HCT116 (cell line): ENCODE results near the gene EPS15.

Experiments
- CBX3 ChIP-seq: IDR thresholded peaks from 2 replicates; pipeline ENCODE4 v1.6.1; 2012; ENCODE audit warnings: low read depth
- ELF1 ChIP-seq: IDR thresholded peaks from 2 replicates; pipeline ENCODE4 v1.6.1; 2012; ENCODE audit warnings: low read depth, borderline replicate concordance
- EZH2 ChIP-seq: fragments of 200-600 bp; sonication (generic); IDR thresholded peaks from 2 replicates; pipeline ENCODE4 v1.6.1; 2017; ENCODE audit warnings: antibody characterized with exemption, mixed run types
- FOSL1 ChIP-seq: IDR thresholded peaks from 2 replicates; pipeline ENCODE4 v1.6.1; 2012; ENCODE audit warnings: low read depth
- JUND ChIP-seq: IDR thresholded peaks from 2 replicates; pipeline ENCODE4 v1.6.1; 2012
- POLR2A ChIP-seq: IDR thresholded peaks from 2 replicates; pipeline ENCODE4 v1.7.0; 2011; ENCODE audit warnings: borderline replicate concordance; ENCODE audit not compliant: insufficient read depth, insufficient read length; ENCODE audit errors: extremely low read depth
- POLR2AphosphoS5 ChIP-seq: IDR thresholded peaks from 2 replicates; pipeline ENCODE4 v1.6.1; 2011; ENCODE audit warnings: mild to moderate bottlenecking, low read depth, low read length, moderate library complexity
- SP1 ChIP-seq: IDR thresholded peaks from 2 replicates; pipeline ENCODE4 v1.6.1; 2012; ENCODE audit warnings: low read depth
- TCF7L2 ChIP-seq: IDR thresholded peaks from 2 replicates; pipeline ENCODE4 v1.7.0; 2011; ENCODE audit warnings: borderline replicate concordance, inconsistent platforms; ENCODE audit not compliant: insufficient read depth, insufficient read length; ENCODE audit errors: extremely low read depth
- TF ChIP-seq, protein P1 (sequence below), 3 experiments: fragments of 200-600 bp in 1 of 3; sonication (generic) in 1 of 3; IDR thresholded peaks in 2 of 3; conservative IDR thresholded peaks in 1 of 3; 2 replicates each; pipeline ENCODE4 v1.5.1; 2012 to 2017; ENCODE audit warnings: low read depth in 2 of 3, low read length in 2 of 3, antibody characterized with exemption in 1 of 3, borderline replicate concordance in 1 of 3, control low read depth in 1 of 3, mild to moderate bottlenecking in 1 of 3, mixed read lengths in 1 of 3, mixed run types in 1 of 3, moderate library complexity in 1 of 3; ENCODE audit not compliant: insufficient read depth in 1 of 3
- TF ChIP-seq, protein P2 (sequence below): IDR thresholded peaks from 2 replicates; pipeline ENCODE4 v1.6.1; 2012; ENCODE audit warnings: low read depth
- TF ChIP-seq, protein P3 (sequence below): IDR thresholded peaks from 2 replicates; pipeline ENCODE4 v1.6.1; 2012

DNA sequence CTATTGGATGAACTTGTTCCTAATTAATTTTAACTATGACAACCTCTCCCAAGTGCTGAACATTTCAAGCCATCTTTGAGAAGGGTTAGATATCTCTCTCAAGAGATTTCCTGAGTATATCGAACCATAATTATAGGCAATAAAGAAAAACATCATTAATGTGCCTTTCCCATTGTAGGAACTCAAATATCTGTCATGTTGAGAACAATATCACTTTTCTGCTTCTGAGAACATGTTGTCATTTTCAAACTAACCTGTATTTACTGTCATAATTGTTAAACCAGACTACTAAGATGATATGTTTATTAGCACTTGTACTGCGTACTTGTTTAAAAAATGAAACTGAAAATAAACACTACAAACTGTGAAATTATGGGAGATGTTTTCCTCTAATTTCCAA is 4.3 kb downstream of the EPS15 start:
- TF ChIP-seq, protein P1, sequence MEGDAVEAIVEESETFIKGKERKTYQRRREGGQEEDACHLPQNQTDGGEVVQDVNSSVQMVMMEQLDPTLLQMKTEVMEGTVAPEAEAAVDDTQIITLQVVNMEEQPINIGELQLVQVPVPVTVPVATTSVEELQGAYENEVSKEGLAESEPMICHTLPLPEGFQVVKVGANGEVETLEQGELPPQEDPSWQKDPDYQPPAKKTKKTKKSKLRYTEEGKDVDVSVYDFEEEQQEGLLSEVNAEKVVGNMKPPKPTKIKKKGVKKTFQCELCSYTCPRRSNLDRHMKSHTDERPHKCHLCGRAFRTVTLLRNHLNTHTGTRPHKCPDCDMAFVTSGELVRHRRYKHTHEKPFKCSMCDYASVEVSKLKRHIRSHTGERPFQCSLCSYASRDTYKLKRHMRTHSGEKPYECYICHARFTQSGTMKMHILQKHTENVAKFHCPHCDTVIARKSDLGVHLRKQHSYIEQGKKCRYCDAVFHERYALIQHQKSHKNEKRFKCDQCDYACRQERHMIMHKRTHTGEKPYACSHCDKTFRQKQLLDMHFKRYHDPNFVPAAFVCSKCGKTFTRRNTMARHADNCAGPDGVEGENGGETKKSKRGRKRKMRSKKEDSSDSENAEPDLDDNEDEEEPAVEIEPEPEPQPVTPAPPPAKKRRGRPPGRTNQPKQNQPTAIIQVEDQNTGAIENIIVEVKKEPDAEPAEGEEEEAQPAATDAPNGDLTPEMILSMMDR (IDR thresholded peaks at IDR 0.05 in 2 of 3, conservative IDR thresholded peaks at IDR 0.05 in 1 of 3; ENCODE audit: borderline replicate concordance in 1 of 3, insufficient read depth in 1 of 3, low read depth in 2 of 3, low read length in 2 of 3) = no peak
- no peak for TF ChIP-seq JUND
- TF ChIP-seq, protein P2, sequence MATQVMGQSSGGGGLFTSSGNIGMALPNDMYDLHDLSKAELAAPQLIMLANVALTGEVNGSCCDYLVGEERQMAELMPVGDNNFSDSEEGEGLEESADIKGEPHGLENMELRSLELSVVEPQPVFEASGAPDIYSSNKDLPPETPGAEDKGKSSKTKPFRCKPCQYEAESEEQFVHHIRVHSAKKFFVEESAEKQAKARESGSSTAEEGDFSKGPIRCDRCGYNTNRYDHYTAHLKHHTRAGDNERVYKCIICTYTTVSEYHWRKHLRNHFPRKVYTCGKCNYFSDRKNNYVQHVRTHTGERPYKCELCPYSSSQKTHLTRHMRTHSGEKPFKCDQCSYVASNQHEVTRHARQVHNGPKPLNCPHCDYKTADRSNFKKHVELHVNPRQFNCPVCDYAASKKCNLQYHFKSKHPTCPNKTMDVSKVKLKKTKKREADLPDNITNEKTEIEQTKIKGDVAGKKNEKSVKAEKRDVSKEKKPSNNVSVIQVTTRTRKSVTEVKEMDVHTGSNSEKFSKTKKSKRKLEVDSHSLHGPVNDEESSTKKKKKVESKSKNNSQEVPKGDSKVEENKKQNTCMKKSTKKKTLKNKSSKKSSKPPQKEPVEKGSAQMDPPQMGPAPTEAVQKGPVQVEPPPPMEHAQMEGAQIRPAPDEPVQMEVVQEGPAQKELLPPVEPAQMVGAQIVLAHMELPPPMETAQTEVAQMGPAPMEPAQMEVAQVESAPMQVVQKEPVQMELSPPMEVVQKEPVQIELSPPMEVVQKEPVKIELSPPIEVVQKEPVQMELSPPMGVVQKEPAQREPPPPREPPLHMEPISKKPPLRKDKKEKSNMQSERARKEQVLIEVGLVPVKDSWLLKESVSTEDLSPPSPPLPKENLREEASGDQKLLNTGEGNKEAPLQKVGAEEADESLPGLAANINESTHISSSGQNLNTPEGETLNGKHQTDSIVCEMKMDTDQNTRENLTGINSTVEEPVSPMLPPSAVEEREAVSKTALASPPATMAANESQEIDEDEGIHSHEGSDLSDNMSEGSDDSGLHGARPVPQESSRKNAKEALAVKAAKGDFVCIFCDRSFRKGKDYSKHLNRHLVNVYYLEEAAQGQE = no peak
- no peak for TF ChIP-seq FOSL1
- no peak for TF ChIP-seq POLR2A
- TF ChIP-seq, protein P3, sequence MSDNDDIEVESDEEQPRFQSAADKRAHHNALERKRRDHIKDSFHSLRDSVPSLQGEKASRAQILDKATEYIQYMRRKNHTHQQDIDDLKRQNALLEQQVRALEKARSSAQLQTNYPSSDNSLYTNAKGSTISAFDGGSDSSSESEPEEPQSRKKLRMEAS = no peak
- TF ChIP-seq POLR2AphosphoS5 = no peak
- TF ChIP-seq SP1 = no peak
- TF ChIP-seq ELF1 = no peak
- no peak for TF ChIP-seq EZH2
- TF ChIP-seq CBX3 = no peak
- TF ChIP-seq TCF7L2 = no peak
